Naive thymus-derived CD4-positive, alpha-beta T cell (primary cell): ENCODE data around the gene KRTAP13-3. TPM values are rescaled to one million over a fixed set of nuclear protein-coding genes. Genes with fewer than 3 reads are reported as not detected.

ENCODE experiments used
- ATAC-seq: fragments of 150-1000 bp; cut with Tn5 transposase; 2 replicates; pipeline ENCODE4 v1.10.0; 2021; ENCODE audit warnings: mild to moderate bottlenecking, moderate library complexity
- CTCF ChIA-PET: fragments of 350-600 bp; sonication (Branson Sonifier 250); formaldehyde crosslinking; loops from one replicate; lab custom pipeline; 2021; ENCODE audit warnings: antibody characterized with exemption; lab: Charles Lee
- POLR2A ChIA-PET: fragments of 350-600 bp; sonication (Branson Sonifier 250); formaldehyde crosslinking; loops from one replicate; lab custom pipeline; 2021; ENCODE audit warnings: antibody characterized with exemption, inconsistent platforms; lab: Charles Lee
- DNase-seq, 9 donors: peaks; one replicate each; pipeline versions ENCODE4 v3.0.0 to v3.0.0-alpha.2; 2020 to 2022; ENCODE audit warnings: mixed read lengths in 1 of 9
- H3K27ac ChIP-seq: one replicate; pipeline ENCODE4 v1.7.0; 2013; ENCODE audit warnings: mild to moderate bottlenecking, low read depth, low read length, moderate library complexity
- H3K27me3 ChIP-seq, 2 donors: one replicate each; pipeline ENCODE4 v1.7.0; 2013; ENCODE audit warnings: low read length in 2 of 2, mild to moderate bottlenecking in 2 of 2, moderate library complexity in 2 of 2; ENCODE audit not compliant: control insufficient read depth in 2 of 2, insufficient read depth in 2 of 2
- H3K36me3 ChIP-seq, 3 experiments: 1 replicate in 2 of 3; 2 replicates in 1 of 3; pipeline ENCODE4 v1.7.0; 2013; ENCODE audit warnings: low read length in 3 of 3, mild to moderate bottlenecking in 3 of 3, moderate library complexity in 1 of 3; ENCODE audit not compliant: insufficient read depth in 3 of 3, control insufficient read depth in 2 of 3
- H3K4me1 ChIP-seq, 2 donors: one replicate each; pipeline ENCODE4 v1.7.0; 2013; ENCODE audit warnings: low read length in 2 of 2, mild to moderate bottlenecking in 2 of 2, moderate library complexity in 1 of 2; ENCODE audit not compliant: control insufficient read depth in 2 of 2, insufficient read depth in 2 of 2
- H3K4me3 ChIP-seq: 2 replicates; pipeline ENCODE4 v1.7.0; 2013; ENCODE audit warnings: mild to moderate bottlenecking, low read length
- H3K9me3 ChIP-seq, 3 experiments: 1 replicate in 2 of 3; 2 replicates in 1 of 3; pipeline ENCODE4 v1.7.0; 2013; ENCODE audit warnings: low read length in 3 of 3; ENCODE audit not compliant: control insufficient read depth in 2 of 3
- H3K27ac Mint-ChIP-seq, 9 donors: one replicate each; pipeline ENCODE4 v1.8.0; 2020 to 2022; ENCODE audit warnings: mixed read lengths in 9 of 9, mild to moderate bottlenecking in 8 of 9, moderate library complexity in 5 of 9, inconsistent platforms in 2 of 9
- H3K27me3 Mint-ChIP-seq, 5 donors: one replicate each; pipeline ENCODE4 v1.8.0; 2021 to 2022; ENCODE audit warnings: mixed read lengths in 5 of 5, mild to moderate bottlenecking in 1 of 5
- H3K36me3 Mint-ChIP-seq, 5 donors: one replicate each; pipeline ENCODE4 v1.8.0; 2020 to 2022; ENCODE audit warnings: mixed read lengths in 5 of 5, mild to moderate bottlenecking in 3 of 5, inconsistent platforms in 1 of 5
- H3K4me1 Mint-ChIP-seq, 7 donors: one replicate each; pipeline ENCODE4 v1.8.0; 2020 to 2022; ENCODE audit warnings: mixed read lengths in 7 of 7, mild to moderate bottlenecking in 3 of 7, inconsistent platforms in 1 of 7
- H3K4me3 Mint-ChIP-seq, 10 donors: one replicate each; pipeline ENCODE4 v1.8.0; 2020 to 2022; ENCODE audit warnings: mild to moderate bottlenecking in 10 of 10, mixed read lengths in 10 of 10, moderate library complexity in 6 of 10, inconsistent platforms in 2 of 10
- H3K9me3 Mint-ChIP-seq, 11 donors: one replicate each; pipeline ENCODE4 v1.8.0; 2020 to 2022; ENCODE audit warnings: mixed read lengths in 11 of 11, mild to moderate bottlenecking in 4 of 11, inconsistent platforms in 1 of 11, moderate library complexity in 1 of 11
- intact Hi-C, 2 donors: fragments of 100-400 bp; cut with micrococcal nuclease; formaldehyde crosslinking; loops; one replicate each; pipeline ENCODE4 v1.15.1; 2023
- polyA plus RNA-seq, 2 donors: library from polyadenylated mRNA; unstranded; fragments of 300-500 nt; fragmentation: Illumina TruSeq; gene quantifications; one replicate each; pipeline ENCODE4 v1.2.3, GENCODE V29; 2021
- total RNA-seq, 6 experiments: library from RNA in 5 of 6; stranded (reverse) in 5 of 6; gene quantifications; 1 replicate in 5 of 6; 2 replicates in 1 of 6; pipeline ENCODE4 v1.2.3 and lab custom pipeline; 2021 to 2026

KRTAP13-3 gene
- total and polyA plus RNA-seq, 7 experiments from 2014 or later = not detected

GRCh38 chr21:30443226-30443625, 17.5 kb upstream of the KRTAP13-3 start:
- Histone ChIP-seq H3K4me3 (no peak overlapping the region), H3K9me3 (no peaks in the 10 kb centered on the region), H3K27me3 (no peaks in the 10 kb centered on the region), H3K27ac (no peak overlapping the region), H3K4me1 (no peaks in the 10 kb centered on the region), H3K36me3 (no peaks in the 10 kb centered on the region)
- H3K36me3 Mint-ChIP-seq = no peaks in the 10 kb centered on the region
- DNase-seq (no peak), ATAC-seq (no peak)
- H3K4me3 Mint-ChIP-seq = no peak overlapping the region
- H3K9me3 Mint-ChIP-seq = peaks cover 0 to 6% (median 0%) of the 10 kb centered on the region in 11 donors
- ChIA-PET CTCF (no interaction called here), POLR2A (no interaction called here)
- H3K27me3 Mint-ChIP-seq = peaks cover 0 to 31% (median 14%) of the 10 kb centered on the region in 5 donors
- intact Hi-C loops = no loop called here
- H3K4me1 Mint-ChIP-seq = peaks cover 0 to 6% (median 0%) of the 10 kb centered on the region in 7 donors
- no peak overlapping the region for H3K27ac Mint-ChIP-seq

DNA sequence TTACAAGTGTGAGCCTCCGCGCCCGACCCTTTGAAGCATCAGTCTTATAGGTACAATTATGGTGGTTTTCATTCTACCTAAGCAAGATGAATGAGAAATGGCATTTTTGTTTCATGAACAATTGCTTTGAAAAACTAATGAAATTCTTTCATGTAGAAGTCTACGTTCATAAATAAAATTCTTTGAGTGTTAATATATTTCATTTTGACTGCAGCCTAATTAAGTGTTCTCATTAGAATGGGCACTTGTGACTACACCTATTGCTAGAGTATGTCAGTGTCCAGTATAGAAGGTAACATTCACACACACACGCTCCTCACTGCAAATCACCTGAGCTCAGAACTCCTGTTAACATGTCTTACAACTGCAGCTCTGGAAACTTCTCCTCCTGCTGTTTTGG, 14.2 kb upstream of the KRTAP13-3 start, which contains the start of gene KRTAP15-1:
TSS of gene KRTAP15-1 (plus strand) at position 301 of the 400 bp plus-strand sequence. CDS start at position 354, 53 bp downstream.
- Mint-ChIP-seq H3K4me3 (no peak within 1 kb of the TSS), H3K36me3 (no peaks in the 10 kb centered on the region), H3K9me3 (peaks cover 0 to 3% (median 0%) of the 10 kb centered on the region in 11 donors), H3K4me1 (no peaks in the 10 kb centered on the region), H3K27ac (no peak within 1 kb of the TSS), H3K27me3 (peaks cover 0 to 29% (median 11%) of the 10 kb centered on the region in 5 donors)
- Histone ChIP-seq H3K4me3 (no peak within 1 kb of the TSS), H3K27ac (no peak within 1 kb of the TSS), H3K4me1 (no peaks in the 10 kb centered on the region), H3K9me3 (no peaks in the 10 kb centered on the region), H3K27me3 (no peaks in the 10 kb centered on the region), H3K36me3 (no peaks in the 10 kb centered on the region)
- intact Hi-C loops = no loop called here
- ATAC-seq = no peak
- ChIA-PET CTCF (no interaction called here), POLR2A (no interaction called here)
- DNase-seq = no peak

DNA sequence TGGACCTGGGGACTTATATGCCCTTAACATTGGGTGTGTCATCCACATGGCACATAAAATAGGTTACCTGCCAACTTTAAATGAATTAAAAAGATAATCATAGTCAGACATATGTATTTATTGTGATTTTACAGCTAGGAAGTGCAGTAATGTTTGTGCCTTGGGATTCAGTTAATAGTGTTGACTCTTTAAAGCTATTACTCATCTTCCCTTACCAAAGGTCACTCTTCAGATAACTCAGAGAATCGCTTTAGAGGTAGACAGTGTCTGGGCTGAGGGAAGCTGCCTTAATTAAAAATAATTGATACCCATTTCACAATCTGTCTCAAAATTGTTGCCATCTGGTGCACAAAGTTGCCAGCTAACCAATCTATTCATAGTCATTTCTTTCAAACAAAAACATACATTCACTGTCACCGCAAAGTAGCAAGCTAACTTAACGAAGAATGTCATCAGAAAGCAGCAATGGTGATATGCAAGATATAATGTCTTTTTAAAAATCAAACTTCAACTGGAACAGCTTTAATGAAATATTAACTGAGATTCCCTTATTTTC, 11.4 kb upstream of the KRTAP13-3 start:
- no peak overlapping the region for H3K4me3 Mint-ChIP-seq
- POLR2A ChIA-PET = no interaction called here
- H3K4me3 ChIP-seq = no peak overlapping the region
- intact Hi-C loops = no loop called here
- no peaks in the 10 kb centered on the region for H3K4me1 Mint-ChIP-seq
- no peaks in the 10 kb centered on the region for H3K36me3 ChIP-seq
- H3K27ac Mint-ChIP-seq = no peak overlapping the region
- H3K4me1 ChIP-seq = no peaks in the 10 kb centered on the region
- H3K27me3 ChIP-seq = no peaks in the 10 kb centered on the region
- H3K9me3 Mint-ChIP-seq = peaks cover 0 to 3% (median 0%) of the 10 kb centered on the region in 11 donors
- DNase-seq (no peak), ATAC-seq (no peak)
- peaks cover 4 to 21% (median 14%) of the 10 kb centered on the region in 5 donors for H3K27me3 Mint-ChIP-seq
- no peaks in the 10 kb centered on the region for H3K9me3 ChIP-seq
- no peak overlapping the region for H3K27ac ChIP-seq
- CTCF ChIA-PET = no interaction called here
- H3K36me3 Mint-ChIP-seq = no peaks in the 10 kb centered on the region

GRCh38 chr21:30434033-30434631, 8.4 kb upstream of the KRTAP13-3 start:
- Mint-ChIP-seq H3K27ac (no peak overlapping the region), H3K9me3 (peaks cover 0 to 3% (median 0%) of the 10 kb centered on the region in 11 donors), H3K4me1 (no peaks in the 10 kb centered on the region), H3K4me3 (no peak overlapping the region), H3K27me3 (peaks cover 0 to 27% (median 9%) of the 10 kb centered on the region in 5 donors), H3K36me3 (no peaks in the 10 kb centered on the region)
- no peaks in the 10 kb centered on the region for H3K36me3 ChIP-seq
- intact Hi-C loops = no loop called here
- no peaks in the 10 kb centered on the region for H3K27me3 ChIP-seq
- no peak overlapping the region for H3K4me3 ChIP-seq
- CTCF ChIA-PET = interaction anchor here (0.7 kb wide), 1 partner anchor 28 kb away, joined by 3 read pairs; no protein-coding TSS in a partner anchor
- no peak overlapping the region for H3K27ac ChIP-seq
- POLR2A ChIA-PET = no interaction called here
- ATAC-seq = no peak
- DNase-seq = no peak
- H3K4me1 ChIP-seq = no peaks in the 10 kb centered on the region
- no peaks in the 10 kb centered on the region for H3K9me3 ChIP-seq

DNA sequence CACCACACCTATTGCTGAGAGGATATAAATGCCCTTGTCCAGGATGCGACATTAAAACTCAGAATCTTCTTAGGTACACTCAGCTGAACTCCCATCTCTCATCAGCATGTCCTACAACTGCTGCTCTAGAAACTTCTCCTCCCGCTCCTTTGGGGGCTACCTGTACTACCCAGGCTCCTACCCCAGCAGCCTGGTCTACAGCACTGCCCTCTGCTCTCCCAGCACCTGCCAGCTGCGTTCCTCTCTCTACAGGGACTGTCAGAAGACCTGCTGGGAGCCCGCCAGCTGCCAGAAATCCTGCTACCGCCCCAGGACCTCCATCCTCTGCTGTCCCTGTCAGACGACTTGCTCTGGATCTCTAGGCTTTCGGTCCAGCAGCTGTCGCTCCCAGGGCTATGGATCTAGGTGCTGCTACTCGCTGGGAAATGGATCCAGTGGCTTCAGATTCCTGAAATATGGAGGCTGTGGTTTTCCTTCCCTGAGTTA, 4.5 kb upstream of the KRTAP13-3 start, which contains the start of gene KRTAP13-4:
TSS of gene KRTAP13-4 (plus strand) at position 51 of the 486 bp plus-strand sequence. CDS start at position 107, 56 bp downstream.
- ATAC-seq = no peak
- H3K27ac Mint-ChIP-seq = no peak within 1 kb of the TSS
- ChIA-PET CTCF (no interaction called here), POLR2A (no interaction called here)
- no peak for DNase-seq
- intact Hi-C loops = no loop called here
- no peaks in the 10 kb centered on the region for H3K4me1 Mint-ChIP-seq
- no peaks in the 10 kb centered on the region for H3K36me3 ChIP-seq
- peaks cover 4 to 23% (median 4%) of the 10 kb centered on the region in 5 donors for H3K27me3 Mint-ChIP-seq
- no peaks in the 10 kb centered on the region for H3K4me1 ChIP-seq
- peaks cover 0 to 4% (median 0%) of the 10 kb centered on the region in 11 donors for H3K9me3 Mint-ChIP-seq
- no peaks in the 10 kb centered on the region for H3K27me3 ChIP-seq
- no peaks in the 10 kb centered on the region for H3K36me3 Mint-ChIP-seq
- no peak within 1 kb of the TSS for H3K4me3 ChIP-seq
- no peak within 1 kb of the TSS for H3K27ac ChIP-seq
- H3K9me3 ChIP-seq = no peaks in the 10 kb centered on the region
- no peak within 1 kb of the TSS for H3K4me3 Mint-ChIP-seq

DNA sequence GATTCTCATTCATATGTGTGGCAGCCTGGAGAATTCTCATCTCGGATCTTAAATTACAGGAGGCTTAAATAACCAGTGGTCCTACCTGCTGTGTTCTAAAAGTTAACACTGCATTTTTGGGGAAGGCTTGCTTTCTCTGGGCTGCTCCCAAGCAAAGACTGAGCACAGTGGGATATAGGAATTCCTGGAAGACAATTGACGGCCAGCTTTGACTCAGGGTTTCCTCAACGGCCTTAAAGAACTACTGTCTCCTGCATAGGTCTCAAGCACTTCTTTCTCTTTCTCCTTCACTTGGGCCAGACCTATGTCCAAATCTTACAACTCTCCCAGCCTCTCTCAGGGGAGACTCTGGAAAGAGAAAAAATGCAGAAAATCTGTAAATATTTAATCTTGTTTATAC, 1.0 kb upstream of the KRTAP13-3 start:
- Histone ChIP-seq H3K36me3 (no peaks in the 10 kb centered on the region), H3K4me3 (no peak overlapping the region), H3K4me1 (no peaks in the 10 kb centered on the region), H3K27me3 (no peaks in the 10 kb centered on the region), H3K9me3 (no peaks in the 10 kb centered on the region), H3K27ac (no peak overlapping the region)
- intact Hi-C loops = no loop called here
- Mint-ChIP-seq H3K9me3 (peaks cover 0 to 4% (median 0%) of the 10 kb centered on the region in 11 donors), H3K36me3 (no peaks in the 10 kb centered on the region), H3K27me3 (peaks cover 0 to 23% (median 4%) of the 10 kb centered on the region in 5 donors), H3K4me1 (no peaks in the 10 kb centered on the region), H3K27ac (no peak overlapping the region), H3K4me3 (no peak overlapping the region)
- ATAC-seq = no peak
- no peak for DNase-seq
- CTCF ChIA-PET = no interaction called here
- POLR2A ChIA-PET = no interaction called here
